ENCODE data around the gene NBL1. TPM values are rescaled to one million over a fixed set of nuclear protein-coding genes. Genes with fewer than 3 reads are reported as not detected.
"Not testable (repeated sequence)": the region's sequence is repeated elsewhere in the genome, so short reads cannot be mapped to it uniquely, and the experiment has no call there.

Gene NBL1
- total RNA-seq, 2 experiments from 2014 or later, result 25.0 to 31.3 TPM

DNA sequence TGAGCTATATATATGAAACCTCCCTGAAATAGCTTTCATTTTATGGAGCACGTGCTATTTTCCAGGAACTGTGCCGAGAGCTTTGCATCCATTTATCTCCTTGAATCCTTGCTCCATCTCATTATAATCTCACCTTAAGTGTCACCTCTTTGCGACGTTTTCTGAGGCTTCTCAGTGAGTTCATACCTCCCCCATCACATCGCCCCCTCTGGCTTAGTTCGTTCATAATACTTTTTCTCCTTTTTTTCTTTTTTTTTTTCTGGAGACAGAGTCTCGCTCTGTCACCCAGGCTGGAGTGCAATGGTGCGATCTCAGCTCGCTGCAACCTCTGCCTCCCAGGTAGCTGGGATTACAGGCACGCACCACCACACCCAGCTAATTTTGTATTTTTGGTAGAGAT, 4.9 kb upstream of the NBL1 start:
- H3K9me3 Mint-ChIP-seq; H3K27ac Mint-ChIP-seq; H3K4me1 Mint-ChIP-seq (ENCODE audit: low read depth); H3K36me3 Mint-ChIP-seq; intact Hi-C loops (cut with micrococcal nuclease); DNase-seq; H3K27me3 Mint-ChIP-seq; H3K4me3 Mint-ChIP-seq; CTCF ChIA-PET: not testable (repeated sequence)
- POLR2A ChIA-PET, result interaction anchor here (1.0 kb wide), 1 partner anchor 19 kb away, joined by 3 read pairs; no protein-coding TSS in a partner anchor

DNA sequence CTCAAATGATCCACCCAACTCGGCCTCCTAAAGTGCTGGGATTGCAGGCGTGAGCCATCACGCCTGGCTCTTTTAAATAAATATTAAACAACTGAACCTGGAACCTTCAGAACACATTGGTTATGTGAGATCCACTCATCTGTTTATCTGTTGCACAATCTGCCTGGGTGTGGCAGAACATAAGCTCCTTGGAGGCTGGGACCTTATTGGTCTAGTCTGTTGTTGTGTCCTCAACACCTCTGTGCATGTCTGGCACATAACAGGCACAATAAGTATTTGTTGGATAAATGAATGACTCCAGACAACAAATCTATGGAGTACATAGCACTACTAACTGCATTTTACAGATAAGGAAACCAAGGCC, 4.1 kb upstream of the NBL1 start:
- Mint-ChIP-seq H3K4me3 (no peak overlapping the region), H3K36me3 (peaks cover 2% of the 10 kb centered on the region), H3K27ac (no peak overlapping the region), H3K27me3 (peaks cover 9% of the 10 kb centered on the region), H3K9me3 (no peaks in the 10 kb centered on the region), H3K4me1 (ENCODE audit: low read depth) (peaks cover 7% of the 10 kb centered on the region)
- intact Hi-C loops (cut with micrococcal nuclease), result no loop called here
- DNase-seq, result no peak
- ChIA-PET CTCF (interaction anchor here (1.8 kb wide), 1 partner anchor 20 kb away, joined by 7 read pairs; no protein-coding TSS in a partner anchor), POLR2A (interaction anchor here (1.0 kb wide), 1 partner anchor 20 kb away, joined by 3 read pairs; no protein-coding TSS in a partner anchor)

DNA sequence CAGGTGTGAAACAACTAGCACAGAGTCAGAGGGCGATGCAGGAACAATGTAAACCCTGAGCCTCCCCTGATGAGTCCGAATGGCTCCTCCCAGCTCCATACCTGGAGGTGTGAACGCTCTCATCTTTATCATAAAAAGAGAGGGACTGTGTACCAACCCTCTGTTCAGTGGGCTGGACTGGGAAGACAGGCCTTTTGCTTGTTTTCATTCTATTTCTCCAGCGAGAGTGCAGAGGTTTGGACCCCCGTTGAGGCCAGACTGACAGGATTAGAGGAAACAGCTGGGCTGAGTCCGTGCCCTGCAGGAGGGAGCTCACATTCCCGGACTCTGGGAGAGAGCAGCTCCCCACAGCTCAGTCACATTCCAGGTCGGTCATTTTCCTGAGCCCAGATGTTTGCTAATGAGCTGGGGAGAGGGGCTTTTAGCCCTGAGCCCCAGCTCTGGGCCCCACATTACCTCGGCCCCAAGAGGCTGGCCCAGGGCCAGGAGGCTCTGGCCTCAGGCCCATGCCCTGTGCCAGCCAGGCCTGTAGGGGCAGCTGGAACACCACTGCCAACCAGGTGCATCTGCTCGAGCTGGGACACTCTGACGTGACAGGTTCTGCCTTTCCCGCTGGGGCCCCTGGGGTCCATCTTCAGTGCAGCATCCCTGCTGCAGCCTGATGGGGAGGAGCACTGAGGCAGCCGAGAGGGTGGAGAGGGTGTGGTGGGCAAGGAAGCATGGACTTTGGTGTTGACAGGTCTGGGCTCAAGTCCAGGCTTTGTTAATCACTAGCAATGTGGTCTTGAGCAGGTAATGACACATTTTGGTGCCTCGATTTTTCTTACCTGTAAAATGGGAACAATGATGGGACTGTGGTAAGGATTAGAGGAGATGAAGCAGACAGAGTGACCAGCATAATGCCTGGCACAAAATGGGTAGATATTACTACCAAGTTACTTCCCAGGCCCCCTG, 3.5 kb upstream of the NBL1 start:
- H3K4me3 Mint-ChIP-seq, result no peak overlapping the region
- H3K9me3 Mint-ChIP-seq, result no peaks in the 10 kb centered on the region
- H3K27me3 Mint-ChIP-seq, result peaks cover 9% of the 10 kb centered on the region
- POLR2A ChIA-PET, result no interaction called here
- DNase-seq, result no peak
- no peak overlapping the region for H3K27ac Mint-ChIP-seq
- H3K4me1 Mint-ChIP-seq (ENCODE audit: low read depth), result peaks cover 7% of the 10 kb centered on the region
- peaks cover 2% of the 10 kb centered on the region for H3K36me3 Mint-ChIP-seq
- CTCF ChIA-PET, result interaction anchor here (1.8 kb wide), 1 partner anchor 20 kb away, joined by 7 read pairs; no protein-coding TSS in a partner anchor
- intact Hi-C loops (cut with micrococcal nuclease), result no loop called here

DNA sequence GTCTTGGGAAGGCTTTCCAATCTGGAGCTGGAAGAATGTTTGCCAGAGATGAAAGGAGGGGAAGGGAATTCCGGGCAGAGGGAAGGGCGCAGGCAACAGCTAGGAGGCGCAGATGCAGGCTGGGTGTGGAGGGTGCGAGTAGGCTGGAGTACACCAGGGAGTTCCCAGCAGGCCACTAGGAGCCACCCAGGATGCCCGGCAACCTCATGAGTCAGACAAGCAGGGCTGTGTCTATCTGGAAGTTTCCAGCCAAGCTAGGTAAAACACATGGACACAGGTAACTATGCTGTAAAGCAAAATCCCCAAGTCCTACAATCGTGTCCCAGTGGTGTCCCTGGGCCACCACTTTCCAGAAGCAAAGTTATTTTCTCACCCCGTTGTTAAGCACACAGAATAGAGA, 990 bp upstream of the NBL1 start:
- DNase-seq, result peak; percentile 35
- H3K36me3 Mint-ChIP-seq, result peaks cover 2% of the 10 kb centered on the region
- H3K27me3 Mint-ChIP-seq, result peaks cover 9% of the 10 kb centered on the region
- intact Hi-C loops (cut with micrococcal nuclease), result no loop called here
- peak overlapping the region; percentile 79 for H3K4me3 Mint-ChIP-seq
- ChIA-PET POLR2A (interaction anchor here (1.6 kb wide), 1 partner anchor 46 kb away, joined by 6 read pairs; a partner anchor contains a TSS), CTCF (interaction anchor here (0.8 to 2.2 kb wide), 5 partner anchors 11 to 301 kb away, joined by 3 to 10 read pairs (median 4); no protein-coding TSS in a partner anchor)
- peaks cover 32% of the 10 kb centered on the region for H3K4me1 Mint-ChIP-seq (ENCODE audit: low read depth)
- no peak overlapping the region for H3K27ac Mint-ChIP-seq
- H3K9me3 Mint-ChIP-seq, result no peaks in the 10 kb centered on the region

DNA sequence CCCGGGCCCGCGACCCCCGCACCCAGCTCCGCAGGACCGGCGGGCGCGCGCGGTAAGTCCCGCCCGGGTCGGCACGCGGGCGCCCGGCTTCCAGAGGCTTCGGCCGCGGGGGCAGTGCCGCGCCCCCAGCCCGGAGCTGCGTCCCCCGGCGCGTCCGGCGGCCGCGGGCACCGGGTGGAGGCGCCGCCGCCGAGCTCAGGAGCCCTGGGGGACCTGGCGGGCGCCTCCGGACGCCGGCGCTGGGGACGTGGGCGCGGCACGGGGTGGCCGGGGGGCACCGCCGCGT, 227 bp downstream of the NBL1 start:
- intact Hi-C loops (cut with micrococcal nuclease), result loop anchor here (1.0 kb wide), 1 partner anchor 48 kb away; a partner anchor contains a TSS
- no peak for DNase-seq
- CTCF ChIA-PET, result interaction anchor here (1.6 to 2.2 kb wide), 3 partner anchors 10 to 18 kb away, joined by 3 to 10 read pairs (median 6); no protein-coding TSS in a partner anchor
- peaks cover 32% of the 10 kb centered on the region for H3K4me1 Mint-ChIP-seq (ENCODE audit: low read depth)
- no peak overlapping the region for H3K27ac Mint-ChIP-seq
- H3K36me3 Mint-ChIP-seq, result peaks cover 2% of the 10 kb centered on the region
- H3K4me3 Mint-ChIP-seq, result no peak overlapping the region
- H3K27me3 Mint-ChIP-seq, result peaks cover 9% of the 10 kb centered on the region
- no peaks in the 10 kb centered on the region for H3K9me3 Mint-ChIP-seq
- POLR2A ChIA-PET, result interaction anchor here (1.1 to 1.6 kb wide), 2 partner anchors 47 to 308 kb away, joined by 3 to 6 read pairs; a partner anchor contains a TSS

DNA sequence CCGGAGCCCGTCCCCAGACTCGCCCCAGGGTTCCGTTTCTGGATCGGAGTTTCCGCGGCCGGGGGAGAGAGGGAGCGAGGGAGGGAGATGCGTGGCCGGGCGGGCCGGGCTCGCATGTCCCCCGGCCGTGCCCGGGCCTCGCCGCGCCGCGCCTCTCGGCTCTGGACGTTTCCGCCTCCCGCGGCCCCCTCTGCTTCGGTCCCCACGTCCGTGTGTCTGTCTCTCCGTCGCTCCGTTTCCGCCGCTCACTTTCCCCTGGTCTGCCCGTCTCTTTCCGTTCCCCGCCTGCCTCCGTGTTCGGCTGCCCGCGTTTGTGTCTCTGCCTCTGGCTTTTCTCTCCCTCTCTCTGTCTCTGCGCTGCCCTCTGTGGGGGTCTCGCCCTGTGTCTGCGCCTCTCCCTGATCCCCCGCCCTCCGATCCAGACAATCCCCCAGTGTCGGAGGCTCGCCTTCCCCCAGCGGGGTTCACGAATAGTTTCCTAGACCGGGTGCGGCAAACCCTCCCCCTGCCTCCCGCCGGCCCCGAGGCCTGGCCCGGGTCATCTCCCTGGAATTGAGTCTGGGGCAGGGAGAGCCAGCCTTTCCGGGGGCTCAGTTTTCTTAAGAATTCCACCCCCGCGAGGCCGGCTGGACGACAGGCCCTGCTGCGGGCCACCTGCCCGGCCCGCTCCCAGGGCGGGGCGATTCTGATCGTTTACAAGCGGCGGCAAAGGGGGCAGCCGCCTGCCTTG, 735 bp downstream of the NBL1 start:
- POLR2A ChIA-PET, result interaction anchor here (1.1 to 1.6 kb wide), 2 partner anchors 48 to 309 kb away, joined by 3 to 6 read pairs; a partner anchor contains a TSS
- peaks cover 9% of the 10 kb centered on the region for H3K27me3 Mint-ChIP-seq
- peaks cover 2% of the 10 kb centered on the region for H3K36me3 Mint-ChIP-seq
- peaks cover 32% of the 10 kb centered on the region for H3K4me1 Mint-ChIP-seq (ENCODE audit: low read depth)
- H3K27ac Mint-ChIP-seq, result peak overlapping the region; percentile 77
- H3K9me3 Mint-ChIP-seq, result no peaks in the 10 kb centered on the region
- peak; percentile 73 for DNase-seq
- peak overlapping the region; percentile 87 for H3K4me3 Mint-ChIP-seq
- intact Hi-C loops (cut with micrococcal nuclease), result loop anchor here (1.0 kb wide), 1 partner anchor 49 kb away; a partner anchor contains a TSS
- CTCF ChIA-PET, result interaction anchor here (1.4 to 2.2 kb wide), 3 partner anchors 9 to 17 kb away, joined by 4 to 10 read pairs (median 6); no protein-coding TSS in a partner anchor

DNA sequence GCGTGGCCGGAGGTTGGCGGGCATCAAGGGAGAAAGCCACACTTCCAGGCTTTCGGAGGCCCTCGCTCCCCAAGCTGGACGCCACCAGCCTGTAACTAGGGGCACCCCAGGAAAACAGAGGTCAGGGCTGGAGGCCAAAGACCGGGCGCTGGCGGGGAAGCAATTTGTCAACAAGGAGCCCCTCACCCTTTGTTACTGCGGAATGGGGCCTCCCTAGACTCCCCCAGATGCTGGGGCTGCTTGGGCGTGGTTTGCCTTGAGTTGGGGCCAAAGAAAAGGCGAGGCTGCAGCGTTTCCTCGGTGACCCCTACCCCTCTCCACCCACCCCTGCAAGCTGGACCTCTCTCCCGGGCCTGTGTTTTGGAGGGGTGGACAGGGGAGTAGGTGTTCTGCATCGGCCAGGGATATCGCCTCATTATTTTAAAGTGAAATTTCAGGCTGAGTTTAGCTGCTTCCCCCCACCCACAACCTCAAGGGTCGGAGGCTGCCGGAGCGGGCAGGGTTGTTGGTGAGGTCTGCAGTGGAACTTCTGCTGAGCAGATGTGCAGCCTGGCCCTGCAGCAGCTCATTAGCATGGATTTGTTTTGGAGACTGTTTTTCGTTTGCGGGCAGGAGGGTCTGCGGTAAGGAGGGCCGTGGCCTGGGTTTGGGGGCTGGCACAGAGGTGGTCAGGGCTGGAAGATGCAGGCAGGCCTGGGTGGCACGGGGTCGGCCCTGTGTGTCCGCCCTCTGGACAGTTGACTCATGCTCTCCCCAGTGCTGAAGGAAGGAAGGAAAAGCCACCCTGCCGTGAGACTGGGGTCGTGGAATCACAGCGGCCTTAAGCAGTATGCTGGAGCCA, 1.5 kb downstream of the NBL1 start:
- peak overlapping the region; percentile 87 for H3K4me3 Mint-ChIP-seq
- H3K27me3 Mint-ChIP-seq, result peaks cover 9% of the 10 kb centered on the region
- peaks cover 40% of the 10 kb centered on the region for H3K4me1 Mint-ChIP-seq (ENCODE audit: low read depth)
- H3K9me3 Mint-ChIP-seq, result no peaks in the 10 kb centered on the region
- intact Hi-C loops (cut with micrococcal nuclease), result loop anchor here (2.0 kb wide), 2 partner anchors 39 to 389 kb away; no protein-coding TSS in a partner anchor
- ChIA-PET CTCF (interaction anchor here (1.4 to 1.6 kb wide), 2 partner anchors 16 to 64 kb away, joined by 4 to 6 read pairs; no protein-coding TSS in a partner anchor), POLR2A (no interaction called here)
- H3K27ac Mint-ChIP-seq, result no peak overlapping the region
- DNase-seq, result no peak
- peaks cover 2% of the 10 kb centered on the region for H3K36me3 Mint-ChIP-seq

DNA sequence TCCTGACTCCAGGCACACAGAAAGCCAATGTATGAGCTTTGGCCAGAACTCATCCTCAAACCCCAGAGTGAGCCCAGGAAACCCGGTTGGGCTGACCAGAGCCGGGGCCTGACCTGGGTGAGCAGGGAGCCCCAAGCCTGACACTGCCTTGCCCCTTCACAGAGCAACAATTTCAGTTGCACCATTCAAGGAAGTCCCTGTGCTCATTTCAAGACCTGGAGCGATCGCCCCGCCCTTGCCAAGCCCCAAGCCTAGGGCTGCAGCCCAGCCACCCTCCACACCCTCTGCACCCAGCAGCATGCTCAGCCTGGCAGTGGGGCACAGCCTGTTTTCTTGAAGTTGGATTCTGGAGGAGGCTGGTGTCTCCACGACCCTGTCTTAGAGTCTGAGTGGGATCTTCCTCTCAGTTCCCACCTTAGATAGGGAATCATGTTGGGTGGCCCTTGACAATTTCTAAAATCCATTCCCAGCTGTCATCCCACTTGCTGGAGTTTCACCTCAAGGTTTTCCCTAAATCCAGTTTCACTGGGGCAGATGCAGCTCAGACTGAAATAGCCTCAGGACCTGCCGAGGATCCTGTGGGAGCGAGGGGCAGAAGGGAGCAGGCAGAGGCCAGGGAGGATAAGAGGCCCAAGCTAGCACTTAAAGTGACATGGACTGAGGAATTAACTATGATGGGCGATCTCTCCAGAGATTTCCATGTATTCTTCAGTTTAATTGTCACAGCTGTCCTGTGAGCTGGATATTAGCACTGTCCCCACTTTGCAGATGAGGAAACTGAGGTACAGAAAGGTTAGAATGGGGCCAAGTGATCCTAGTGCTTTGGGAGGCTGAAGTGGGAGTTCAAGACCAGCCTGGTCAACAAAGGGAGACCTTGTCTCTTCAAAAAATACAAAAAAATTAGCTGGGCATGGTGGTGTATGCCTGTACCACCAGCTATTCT, 2.5 kb downstream of the NBL1 start:
- no peak overlapping the region for H3K27ac Mint-ChIP-seq
- POLR2A ChIA-PET, result interaction anchor here (1.0 kb wide), 1 partner anchor 299 kb away, joined by 5 read pairs; no protein-coding TSS in a partner anchor

DNA sequence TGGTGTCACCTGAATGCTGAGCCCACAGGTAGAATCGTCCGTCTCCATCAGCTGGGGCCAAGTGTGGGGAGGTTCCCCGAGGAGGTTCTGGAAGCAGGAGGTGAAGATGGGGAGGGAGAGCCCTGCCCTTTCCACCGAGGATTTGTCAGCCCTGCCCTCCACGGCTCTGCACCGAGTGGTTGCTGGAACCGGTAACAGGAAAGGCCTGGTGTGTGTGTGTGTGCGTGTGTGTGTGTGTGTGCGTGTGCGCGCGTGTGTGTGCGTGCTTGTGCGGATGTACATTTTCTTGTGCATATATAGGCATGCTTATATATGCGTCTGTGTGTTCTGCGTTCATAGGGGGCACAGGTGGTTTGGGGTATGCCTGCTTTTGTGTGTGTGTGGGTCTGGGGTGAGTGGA, 3.5 kb downstream of the NBL1 start:
- peak overlapping the region; percentile 7 for H3K4me3 Mint-ChIP-seq
- no peaks in the 10 kb centered on the region for H3K9me3 Mint-ChIP-seq
- intact Hi-C loops (cut with micrococcal nuclease), result loop anchor here (2.0 kb wide), 2 partner anchors 41 to 391 kb away; no protein-coding TSS in a partner anchor
- H3K4me1 Mint-ChIP-seq (ENCODE audit: low read depth), result peaks cover 45% of the 10 kb centered on the region
- H3K27me3 Mint-ChIP-seq, result peaks cover 4% of the 10 kb centered on the region
- peaks cover 2% of the 10 kb centered on the region for H3K36me3 Mint-ChIP-seq
- ChIA-PET CTCF (interaction anchor here (0.8 to 3.7 kb wide), 5 partner anchors 13 to 304 kb away, joined by 3 to 23 read pairs (median 6); a partner anchor contains a TSS), POLR2A (no interaction called here)
- peak; percentile 44 for DNase-seq
- H3K27ac Mint-ChIP-seq, result peak overlapping the region; percentile 3

More for the DNA sequence above, 2.5 kb downstream of the NBL1 start:
- peaks cover 45% of the 10 kb centered on the region for H3K4me1 Mint-ChIP-seq (ENCODE audit: low read depth)
- intact Hi-C loops (cut with micrococcal nuclease), result loop anchor here (2.0 kb wide), 2 partner anchors 40 to 390 kb away; no protein-coding TSS in a partner anchor
- peaks cover 2% of the 10 kb centered on the region for H3K36me3 Mint-ChIP-seq
- DNase-seq, result peak; percentile 62
- H3K4me3 Mint-ChIP-seq, result peak overlapping the region; percentile 87
- CTCF ChIA-PET, result interaction anchor here (0.6 to 3.7 kb wide), 9 partner anchors 9 to 303 kb away, joined by 3 to 23 read pairs (median 4); a partner anchor contains a TSS
- H3K27me3 Mint-ChIP-seq, result peaks cover 7% of the 10 kb centered on the region
- no peaks in the 10 kb centered on the region for H3K9me3 Mint-ChIP-seq

DNA sequence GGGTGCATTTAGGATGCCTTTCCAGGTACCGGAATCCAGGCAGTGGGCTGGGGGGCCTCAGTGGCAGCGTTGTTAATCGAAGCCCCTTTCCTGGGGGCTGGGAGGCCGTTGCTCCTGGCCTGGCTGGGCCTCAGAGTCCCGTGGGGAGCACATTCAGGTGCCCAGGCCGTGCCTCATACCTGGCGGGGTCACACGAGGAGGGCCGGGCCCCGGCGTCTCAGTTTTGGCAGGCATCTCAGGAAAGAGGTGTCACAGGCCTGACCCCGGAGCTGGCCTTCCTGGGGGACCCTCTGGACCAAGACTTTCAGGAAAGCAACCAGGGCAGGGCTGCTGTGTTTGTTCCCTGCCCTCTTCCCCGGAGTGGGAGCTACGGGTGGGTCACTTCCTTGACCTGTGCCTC, 4.1 kb downstream of the NBL1 start:
- H3K27me3 Mint-ChIP-seq, result no peaks in the 10 kb centered on the region
- CTCF ChIA-PET, result interaction anchor here (1.0 to 3.7 kb wide), 5 partner anchors 13 to 312 kb away, joined by 3 to 23 read pairs (median 5); no protein-coding TSS in a partner anchor
- no peak overlapping the region for H3K27ac Mint-ChIP-seq
- peaks cover 2% of the 10 kb centered on the region for H3K36me3 Mint-ChIP-seq
- H3K9me3 Mint-ChIP-seq, result no peaks in the 10 kb centered on the region
- no peak for DNase-seq
- intact Hi-C loops (cut with micrococcal nuclease), result no loop called here
- H3K4me1 Mint-ChIP-seq (ENCODE audit: low read depth), result peaks cover 42% of the 10 kb centered on the region
- POLR2A ChIA-PET, result no interaction called here
- no peak overlapping the region for H3K4me3 Mint-ChIP-seq
